ENCODE measurements around the gene KRT9.

GRCh38 chr17:41620583-41621434 lies 49.0 kb upstream of the KRT9 start:
- no peak for TF ChIP-seq CTCF (IDR thresholded peaks at IDR 0.05)
- TF ChIP-seq POLR2A (IDR thresholded peaks at IDR 0.05), result no peak

All from right lobe of liver (tissue), 4 donors.